Glomerular endothelial cell (primary cell): ENCODE data around the gene ASCC1. TPM values are rescaled to one million over a fixed set of nuclear protein-coding genes. Genes with fewer than 3 reads are reported as not detected.
"Not testable (repeated sequence)": the region's sequence is repeated elsewhere in the genome, so short reads cannot be mapped to it uniquely, and the experiment has no call there.

Experiments used
- DNase-seq: peaks from one replicate; pipeline ENCODE4 v3.0.0-alpha.2; 2011; ENCODE audit warnings: low read depth, low spot score; ENCODE audit errors: extremely low read depth
- total RNA-seq: library from RNA; depleted of rRNA; stranded (reverse); fragments of >200 nt; gene quantifications from 2 replicates; pipeline ENCODE4 v1.2.3, GENCODE V29; 2015

Gene ASCC1
- total RNA-seq, 1 donor from 2014 or later: 26.3 TPM

DNA sequence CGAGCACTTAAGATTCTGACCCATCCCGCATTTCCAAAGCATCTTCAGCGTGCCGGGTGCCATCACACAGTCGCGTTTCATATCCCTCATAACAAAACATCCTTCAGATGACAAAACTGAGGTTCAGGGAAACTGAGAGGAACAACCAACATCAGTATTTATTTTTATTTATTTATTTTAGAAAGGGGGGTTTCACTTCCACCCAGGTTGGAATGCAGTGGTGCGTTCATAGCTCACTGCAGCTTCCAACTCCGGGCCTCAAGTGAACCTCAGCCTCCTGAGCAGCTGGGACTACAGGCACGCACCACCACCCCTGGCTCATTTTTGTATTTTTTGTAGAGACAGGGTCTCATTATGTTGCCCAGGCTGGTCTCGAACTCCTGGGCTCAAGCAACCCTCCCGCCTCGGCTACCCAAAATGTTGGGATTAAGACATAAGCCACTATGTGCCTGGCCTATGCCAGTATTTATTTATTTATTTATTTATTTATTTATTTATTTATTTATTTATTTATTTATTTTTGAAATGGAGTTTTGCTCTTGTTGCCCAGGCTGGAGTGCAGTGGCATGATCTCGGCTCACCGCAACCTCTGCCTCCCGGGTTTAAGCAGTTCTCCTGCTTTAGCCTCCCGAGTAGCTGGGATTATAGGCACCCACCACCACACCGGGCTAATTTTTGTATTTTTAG, 33.2 kb upstream of the ASCC1 start:
- DNase-seq: not testable (repeated sequence)

DNA sequence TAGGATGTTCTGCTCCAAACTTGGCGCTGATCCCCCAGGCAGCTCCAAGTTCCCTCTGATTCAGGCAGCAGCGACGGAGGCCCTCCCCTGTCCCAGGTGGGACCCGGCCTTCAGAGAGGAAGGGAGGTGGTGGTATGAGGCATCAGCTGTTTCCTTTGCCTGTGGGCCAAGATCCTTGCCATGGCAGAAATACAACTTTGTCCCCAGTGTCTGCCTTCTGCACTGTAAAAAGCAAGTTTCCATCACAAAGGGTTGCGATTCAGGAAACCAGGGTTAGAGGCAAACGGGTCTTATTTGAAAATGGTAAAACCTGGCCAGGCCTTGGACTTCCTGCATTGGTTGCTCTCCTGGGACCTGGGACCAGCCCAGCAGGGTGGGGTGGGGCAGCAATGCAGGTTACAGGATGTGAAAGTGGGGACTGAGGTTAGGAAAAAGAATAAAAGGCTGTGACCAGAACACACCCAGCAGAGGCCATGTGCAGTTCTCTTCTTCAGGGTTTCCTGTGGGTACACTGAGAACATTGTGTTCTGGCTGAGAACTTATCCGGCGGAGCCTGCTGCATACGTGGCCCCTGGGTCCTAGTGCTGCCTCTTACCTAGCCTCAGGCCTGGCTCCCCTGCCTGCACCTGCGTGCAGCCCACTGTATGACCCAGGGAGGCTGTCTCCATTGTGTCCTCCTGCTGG, 32.5 kb upstream of the ASCC1 start:
- no peak for DNase-seq

DNA sequence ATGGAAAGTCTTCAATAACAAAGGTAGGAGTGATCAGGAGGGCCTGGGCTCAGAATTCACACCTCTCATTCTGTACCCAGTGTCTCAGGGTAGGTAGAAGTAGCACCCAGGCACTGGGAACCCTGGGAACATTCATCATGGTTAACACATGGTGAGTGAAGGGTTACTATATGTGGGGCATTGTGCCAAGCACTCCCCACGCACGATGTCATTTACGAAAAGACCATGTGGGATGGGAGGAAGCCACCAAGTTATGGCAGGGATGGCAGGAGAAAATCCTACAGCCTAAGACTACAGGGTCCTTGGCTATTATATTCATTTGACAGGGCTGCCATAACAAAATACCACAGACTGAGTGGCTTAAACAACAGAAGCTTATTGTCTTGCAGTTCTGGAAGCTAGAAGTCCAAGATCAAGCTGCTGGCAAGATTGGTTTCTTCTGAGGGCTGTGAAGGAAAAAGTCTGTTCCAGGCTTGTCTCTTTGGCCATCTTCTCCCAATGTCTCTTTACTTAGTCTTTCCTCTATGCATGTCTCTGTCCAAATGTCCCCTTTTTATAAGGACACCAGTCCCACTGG, 30.0 kb upstream of the ASCC1 start:
- DNase-seq: no peak

DNA sequence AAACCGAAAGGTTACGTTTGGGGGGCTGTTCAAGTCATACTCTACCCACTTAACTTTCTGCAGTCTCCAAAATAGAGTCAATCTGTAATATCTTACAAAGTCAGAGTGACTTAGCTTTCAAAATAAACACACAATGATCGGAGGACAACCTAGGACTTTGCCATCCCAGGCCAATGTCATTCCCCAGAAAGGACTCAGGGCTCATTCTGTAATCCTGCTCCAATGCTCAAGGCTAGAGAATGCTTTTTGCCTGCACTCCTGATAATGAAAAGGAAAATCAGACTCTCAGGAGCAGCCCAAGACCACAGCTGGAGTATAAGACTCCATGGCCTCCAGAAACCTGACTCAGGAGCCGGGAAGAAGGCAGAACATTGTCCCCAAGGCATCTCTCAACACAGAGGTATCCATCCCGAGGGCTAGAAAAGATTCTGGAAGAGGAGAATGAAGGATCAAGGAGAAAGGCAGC, 28.5 kb upstream of the ASCC1 start:
- DNase-seq: no peak

DNA sequence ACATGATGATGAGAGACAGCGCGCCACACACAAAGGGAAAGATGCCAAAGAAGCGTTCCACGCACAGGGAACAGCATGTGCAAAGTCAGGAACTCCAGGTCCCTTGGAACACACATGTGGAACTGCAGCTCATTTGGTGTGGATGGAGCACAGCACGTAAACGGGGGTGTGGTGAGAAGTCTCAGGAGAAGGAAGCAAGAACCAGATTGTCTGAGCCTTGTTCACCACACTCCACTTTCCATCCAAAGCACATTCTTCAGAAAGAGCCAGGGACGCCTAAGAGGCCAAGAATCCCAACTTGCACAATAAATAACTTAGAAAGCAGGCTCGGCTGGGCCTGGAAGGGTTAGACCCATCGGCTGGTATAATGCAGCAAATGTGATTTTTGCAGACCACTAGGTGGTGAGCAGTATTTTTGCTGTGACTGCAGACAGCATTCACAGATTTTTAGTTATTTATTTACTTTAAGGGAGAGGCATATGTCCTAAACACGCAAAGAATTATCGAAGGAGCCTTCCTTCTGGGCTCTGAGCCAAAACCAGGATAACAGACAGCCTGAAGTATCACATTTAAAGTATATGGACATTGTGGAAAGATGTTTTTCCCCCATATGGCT, 27.9 kb upstream of the ASCC1 start:
- no peak for DNase-seq

- no peak for DNase-seq
Measured at GRCh38 chr10:72242675-72243074, 26.6 kb upstream of the ASCC1 start.

DNA sequence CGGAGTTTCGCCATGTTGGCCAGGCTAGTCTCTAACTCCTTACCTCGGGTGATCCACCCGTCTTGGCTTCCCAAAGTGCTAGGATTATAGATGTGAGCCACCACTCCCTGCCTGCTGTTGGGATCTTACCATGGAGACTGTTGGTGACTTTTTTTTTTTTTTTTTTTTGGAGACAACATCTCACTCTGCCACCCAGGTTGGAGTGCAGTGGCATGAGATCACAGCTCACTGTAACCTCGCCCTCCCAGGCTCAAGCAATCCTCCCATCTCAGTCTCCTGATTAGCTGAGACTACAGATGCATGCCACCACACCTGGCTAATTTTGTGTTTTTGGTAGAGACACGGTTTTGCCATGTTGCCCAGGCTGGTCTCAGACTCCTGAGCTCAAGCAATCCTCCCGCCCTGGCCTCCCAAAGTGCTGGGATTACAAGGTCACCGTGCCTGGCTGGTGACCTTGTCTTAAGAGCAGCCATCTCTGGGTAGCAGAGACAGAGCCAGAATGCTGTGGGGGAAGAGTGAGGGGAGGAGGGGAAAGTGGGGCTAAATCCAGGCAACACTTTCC, 25.7 kb upstream of the ASCC1 start:
- no peak for DNase-seq

- DNase-seq: no peak
Measured at GRCh38 chr10:72240371-72240770, 24.3 kb upstream of the ASCC1 start.

GRCh38 chr10:72239409-72239808, 23.3 kb upstream of the ASCC1 start:
- no peak for DNase-seq

- DNase-seq: no peak
Measured at GRCh38 chr10:72238392-72239175, 22.5 kb upstream of the ASCC1 start.

GRCh38 chr10:72235544-72236279, 19.6 kb upstream of the ASCC1 start:
- no peak for DNase-seq

DNA sequence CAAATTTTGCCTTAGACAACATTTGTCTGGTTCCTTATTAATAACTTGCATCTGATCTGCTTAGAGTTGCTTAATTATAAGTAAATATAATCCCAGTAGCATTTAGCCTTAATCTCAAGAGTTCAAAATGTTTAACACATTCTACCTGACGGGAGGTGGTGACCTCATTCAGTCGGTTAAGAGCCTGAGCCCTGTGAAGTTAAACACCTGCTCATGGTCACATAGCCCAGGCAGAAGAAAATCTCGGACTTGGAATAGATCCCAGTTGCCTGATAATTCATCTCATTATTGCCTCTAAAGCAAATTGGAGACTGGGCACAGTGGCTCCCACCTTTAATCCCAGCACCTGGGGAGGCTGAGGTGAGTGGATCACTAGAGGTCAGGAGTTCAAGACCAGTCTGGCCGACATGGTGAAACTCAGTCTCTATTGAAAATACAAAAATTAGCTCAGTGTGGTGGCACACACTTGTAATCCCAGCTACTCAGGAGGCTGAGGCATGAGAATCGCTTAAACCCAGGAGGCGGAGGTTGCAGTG, 18.6 kb upstream of the ASCC1 start:
- DNase-seq: no peak

DNA sequence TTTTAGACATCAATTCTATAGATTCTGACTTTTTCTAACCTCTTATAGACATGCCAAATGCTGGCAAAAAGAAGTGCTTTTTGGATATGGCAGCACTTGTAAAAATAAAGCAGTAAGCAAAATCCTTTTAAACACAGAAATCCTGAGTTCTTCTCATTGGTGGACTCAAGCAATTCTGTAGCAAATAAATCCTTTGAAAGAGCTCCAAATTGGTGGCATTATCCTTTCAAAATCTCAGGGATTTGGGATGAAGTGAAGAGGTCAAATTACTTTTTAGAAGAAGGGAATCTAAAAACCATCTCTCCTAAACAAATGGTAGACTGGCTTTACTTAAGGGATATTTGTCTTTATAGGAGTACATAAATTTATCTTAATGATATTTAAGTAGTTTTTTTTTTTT, 17.5 kb upstream of the ASCC1 start:
- DNase-seq: no peak

DNA sequence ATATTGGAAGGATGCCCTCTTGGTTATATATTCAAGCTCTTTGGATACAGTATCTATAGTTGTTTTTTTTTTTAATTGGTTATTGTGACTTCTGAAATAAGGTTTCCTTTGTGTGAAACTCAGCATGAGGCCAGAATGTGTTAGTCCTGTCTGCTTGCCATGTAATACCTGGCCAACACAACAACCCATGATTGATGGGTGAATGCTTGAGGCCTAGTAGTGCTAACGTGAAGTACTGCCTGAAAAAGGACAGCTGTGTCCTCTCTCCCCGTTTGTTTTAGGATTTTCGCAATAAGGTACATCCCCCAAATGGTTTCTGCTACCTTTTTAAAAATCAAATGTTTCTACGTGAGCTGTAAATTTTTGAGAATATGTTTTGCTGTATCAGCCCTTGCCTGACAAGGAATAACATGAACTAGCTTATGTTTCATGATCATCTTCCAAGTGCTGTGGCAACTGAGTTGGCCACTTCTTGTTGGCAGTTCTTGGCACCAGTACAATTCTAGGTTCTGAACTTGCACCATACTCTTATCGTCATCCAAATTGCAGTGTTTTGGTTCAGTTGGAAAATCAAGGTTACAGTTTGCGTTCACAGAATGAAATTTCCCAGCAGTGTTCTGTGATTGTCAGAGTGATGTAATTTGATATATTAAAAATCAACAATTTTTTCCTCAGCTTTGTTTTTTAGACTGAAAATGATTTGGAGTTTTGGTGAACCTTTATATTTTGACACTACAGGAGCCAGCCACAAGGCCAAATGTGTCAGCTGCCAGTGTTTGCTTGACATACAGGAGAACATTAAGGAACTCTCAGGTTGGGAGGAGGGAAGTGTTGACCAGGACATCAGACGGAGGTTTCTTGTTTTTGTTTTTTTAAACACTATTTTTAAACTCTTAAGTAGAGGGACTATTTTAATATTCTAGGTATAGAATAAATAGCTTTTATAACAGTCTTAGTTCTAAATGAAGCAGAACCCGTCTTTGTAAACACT, 13.5 kb upstream of the ASCC1 start:
- no peak for DNase-seq

DNA sequence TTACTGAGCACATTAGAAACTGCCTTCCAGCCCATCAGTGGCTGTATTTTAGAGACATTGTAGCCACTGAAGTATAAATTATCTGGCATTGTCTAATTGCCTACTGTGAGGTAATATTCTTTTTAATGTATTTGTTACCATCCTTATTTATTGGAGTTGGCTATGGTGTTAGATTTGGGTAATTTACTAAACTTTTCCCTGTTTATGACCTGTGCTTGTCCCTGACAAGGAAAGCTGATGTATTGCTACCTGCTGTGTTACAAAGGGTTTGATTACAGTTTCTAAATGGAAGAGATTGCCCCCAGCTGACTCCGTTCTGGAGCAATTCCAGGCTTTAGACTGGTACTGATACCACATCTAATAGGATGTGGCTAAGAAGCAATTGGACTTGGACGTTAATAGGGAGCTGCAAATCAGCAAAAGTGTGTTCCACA, 12.3 kb upstream of the ASCC1 start:
- no peak for DNase-seq

- no peak for DNase-seq
Measured at GRCh38 chr10:72227826-72228225, 11.8 kb upstream of the ASCC1 start.

- DNase-seq: no peak
Measured at GRCh38 chr10:72226418-72227027, 10.4 kb upstream of the ASCC1 start.

DNA sequence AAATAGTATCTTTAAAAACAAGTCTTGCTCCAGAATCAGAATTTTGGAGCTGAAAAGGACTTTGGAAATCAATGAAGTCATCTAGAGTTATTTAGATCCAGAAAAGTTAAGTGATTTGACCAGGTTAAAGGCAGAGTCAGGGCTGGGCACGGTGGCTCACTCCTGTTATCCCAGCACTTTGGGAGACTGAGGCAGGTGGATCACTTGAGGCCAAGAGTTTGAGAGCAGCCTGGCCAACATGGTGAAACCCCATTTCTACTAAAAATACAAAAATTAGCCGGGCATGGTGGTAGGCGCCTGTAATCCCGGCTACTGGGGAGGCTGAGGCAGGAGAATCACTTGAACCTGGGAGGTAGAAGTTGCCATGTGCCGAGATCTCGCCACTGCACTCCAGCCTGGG, 8.1 kb upstream of the ASCC1 start:
- DNase-seq: not testable (repeated sequence)
